ENCODE measurements around the gene ALDOC.
"Not testable (repeated sequence)": the region's sequence is repeated elsewhere in the genome, so short reads cannot be mapped to it uniquely, and the experiment has no call there.

Gene ALDOC

GRCh38 chr17:28610376-28610775 lies 33.7 kb upstream of the ALDOC start:
- H3K4me3 ChIP-seq (ENCODE audit: low read depth, low read length) = no peak overlapping the region
- no peak for TF ChIP-seq MAX (IDR thresholded peaks at IDR 0.05; ENCODE audit: low read depth, low read length)
- DNase-seq (ENCODE audit: low read depth) = no peak

- DNase-seq (ENCODE audit: low read depth); H3K4me3 ChIP-seq (ENCODE audit: low read depth, low read length): not testable (repeated sequence)
Measured at GRCh38 chr17:28604031-28604430, 27.3 kb upstream of the ALDOC start.

GRCh38 chr17:28599311-28600184 lies 22.9 kb upstream of the ALDOC start:
- DNase-seq (ENCODE audit: low read depth) = peak; percentile 90

GRCh38 chr17:28598799-28599310 lies 22.2 kb upstream of the ALDOC start, which contains the start of gene SPAG5:
TSS of gene SPAG5 (minus strand) at chr17:28599025. CDS start at chr17:28598946, 79 bp downstream.
- TF ChIP-seq POLR2A (IDR thresholded peaks at IDR 0.05; ENCODE audit: extremely low read depth, insufficient read length) = peak; percentile 77
- no peak; the same call in 1 of the 2 replicates for TF ChIP-seq MYC (IDR thresholded peaks at IDR 0.05; ENCODE audit: low read depth, low read length)
- H3K4me3 ChIP-seq (ENCODE audit: low read depth, low read length) = peak within 1 kb of the TSS; percentile 84
- DNase-seq (ENCODE audit: low read depth) = peak; percentile 96

More at GRCh38 chr17:28599311-28600184, 22.9 kb upstream of the ALDOC start:
- H3K4me3 ChIP-seq (ENCODE audit: low read depth, low read length) = peak overlapping the region; percentile 84
- TF ChIP-seq POLR2A (IDR thresholded peaks at IDR 0.05; ENCODE audit: extremely low read depth, insufficient read length) (no peak), MAX (IDR thresholded peaks at IDR 0.05; ENCODE audit: low read depth, low read length) (no peak), MYC (IDR thresholded peaks at IDR 0.05; ENCODE audit: low read depth, low read length) (no peak), CTCF (IDR thresholded peaks at IDR 0.05; ENCODE audit: low read depth, low read length) (no peak)

GRCh38 chr17:28598389-28598788 lies 21.7 kb upstream of the ALDOC start:
- no peak for DNase-seq (ENCODE audit: low read depth)
- peak overlapping the region; percentile 84 for H3K4me3 ChIP-seq (ENCODE audit: low read depth, low read length)
- TF ChIP-seq MAX (IDR thresholded peaks at IDR 0.05; ENCODE audit: low read depth, low read length) = no peak
- no peak for TF ChIP-seq POLR2A (IDR thresholded peaks at IDR 0.05; ENCODE audit: extremely low read depth, insufficient read length)
- TF ChIP-seq MYC (IDR thresholded peaks at IDR 0.05; ENCODE audit: low read depth, low read length) = no peak
- TF ChIP-seq CTCF (IDR thresholded peaks at IDR 0.05; ENCODE audit: low read depth, low read length) = no peak

- H3K4me3 ChIP-seq (ENCODE audit: low read depth, low read length) = peak overlapping the region; percentile 84
- no peak for TF ChIP-seq CTCF (IDR thresholded peaks at IDR 0.05; ENCODE audit: low read depth, low read length)
- TF ChIP-seq MYC (IDR thresholded peaks at IDR 0.05; ENCODE audit: low read depth, low read length) = no peak
- no peak for TF ChIP-seq MAX (IDR thresholded peaks at IDR 0.05; ENCODE audit: low read depth, low read length)
- TF ChIP-seq POLR2A (IDR thresholded peaks at IDR 0.05; ENCODE audit: extremely low read depth, insufficient read length) = no peak
- peak; percentile 28 for DNase-seq (ENCODE audit: low read depth)
Measured at GRCh38 chr17:28597606-28598383, 21.1 kb upstream of the ALDOC start.

- TF ChIP-seq MAX (IDR thresholded peaks at IDR 0.05; ENCODE audit: low read depth, low read length) (no peak), MYC (IDR thresholded peaks at IDR 0.05; ENCODE audit: low read depth, low read length) (no peak), CTCF (IDR thresholded peaks at IDR 0.05; ENCODE audit: low read depth, low read length) (no peak), POLR2A (IDR thresholded peaks at IDR 0.05; ENCODE audit: extremely low read depth, insufficient read length) (no peak)
- DNase-seq (ENCODE audit: low read depth) = no peak
- H3K4me3 ChIP-seq (ENCODE audit: low read depth, low read length) = no peak overlapping the region
Measured at GRCh38 chr17:28592260-28592659, 15.6 kb upstream of the ALDOC start.

All from NB4 (cell line).